Transverse colon (tissue), 4 donors: Measurements from ENCODE around the gene ARHGEF37. TPM values are rescaled to one million over a fixed set of nuclear protein-coding genes. Genes with fewer than 3 reads are reported as not detected.

Source experiments
- DNase-seq: peaks from one replicate; pipeline ENCODE4 v3.0.0-alpha.2; 2019
- H3K27ac ChIP-seq, 4 donors: fragments of 200-600 bp; sonication (generic); 2 replicates each; pipeline ENCODE4 v1.5.1; 2016 to 2018; ENCODE audit warnings: inconsistent platforms in 4 of 4
- H3K27me3 ChIP-seq: fragments of 200-600 bp; sonication (generic); 2 replicates; pipeline ENCODE4 v1.5.1; 2017; ENCODE audit warnings: inconsistent platforms
- H3K36me3 ChIP-seq, 4 donors: fragments of 200-600 bp; sonication (generic); 2 replicates each; pipeline ENCODE4 v1.5.1; 2017 to 2019; ENCODE audit warnings: inconsistent platforms in 4 of 4
- H3K4me1 ChIP-seq, 4 donors: fragments of 200-600 bp; sonication (generic); 2 replicates each; pipeline ENCODE4 v1.5.1; 2017 to 2020; ENCODE audit warnings: inconsistent platforms in 4 of 4
- H3K4me3 ChIP-seq, 4 donors: fragments of 200-600 bp; sonication (generic); 1 replicate in 1 of 4; 2 replicates in 3 of 4; pipeline versions ENCODE4 v1.5.1 to v1.6.1; 2017 to 2019; ENCODE audit warnings: inconsistent platforms in 4 of 4
- H3K9me3 ChIP-seq, 2 donors: fragments of 200-600 bp; sonication (generic); 2 replicates each; pipeline ENCODE4 v1.5.1; 2017 to 2019; ENCODE audit warnings: inconsistent platforms in 2 of 2
- EP300 ChIP-seq: sonication (generic); formaldehyde crosslinking; IDR thresholded peaks from one replicate; pipeline ENCODE4 v1.6.1; 2017; ENCODE audit warnings: antibody characterized with exemption, low read depth
- POLR2A ChIP-seq: fragments of 450-650 bp; IDR thresholded peaks from one replicate; pipeline ENCODE4 v1.6.1; 2016; ENCODE audit warnings: antibody characterized with exemption, mild to moderate bottlenecking, moderate library complexity
- POLR2AphosphoS5 ChIP-seq, 3 donors: sonication (generic); formaldehyde crosslinking; IDR thresholded peaks; one replicate each; pipeline ENCODE4 v1.6.1; 2016; ENCODE audit warnings: antibody characterized with exemption in 3 of 3
- WGBS, 2 donors: methylation state at CpG; one replicate each; pipeline ENCODE4 v1.1.5; 2018; ENCODE audit warnings: low coverage in 1 of 2; 5-methylcytosine and 5-hydroxymethylcytosine counted together
- in situ Hi-C, 4 donors: fragments of 200-750 bp; cut with MboI; loops; one replicate each; pipeline versions ENCODE4 v1.15.0 to v1.15.1; 2017; ENCODE audit warnings: low sequenced_read_pairs in 3 of 4, low pct_ligation_motif_present in 1 of 4, low pct_unique_long_range_greater_than_20kb in 1 of 4
- intact Hi-C: fragments of 100-400 bp; cut with DNase I; formaldehyde crosslinking; loops from one replicate; pipeline ENCODE4 v1.15.1; 2023; ENCODE audit warnings: low total_unique reads
- total RNA-seq, 4 donors: library from RNA; depleted of rRNA; stranded (reverse); fragments of >200 nt; gene quantifications; one replicate each; pipeline ENCODE4 v1.1.0, GENCODE V29; 2016
- TF ChIP-seq, protein P1 (sequence below), 5 experiments: fragments of 200-600 bp in 3 of 5; fragments of 450-650 bp in 2 of 5; sonication (generic) in 3 of 5; IDR thresholded peaks; 1 replicate in 2 of 5; 2 replicates in 3 of 5; pipeline ENCODE4 v1.5.1; 2016 to 2017; ENCODE audit warnings: antibody characterized with exemption in 5 of 5, inconsistent platforms in 3 of 5, mild to moderate bottlenecking in 2 of 5, moderate library complexity in 1 of 5

Gene ARHGEF37
- total RNA-seq, 4 donors from 2014 or later = 14.2 to 27.5 (median 21.7) TPM

DNA sequence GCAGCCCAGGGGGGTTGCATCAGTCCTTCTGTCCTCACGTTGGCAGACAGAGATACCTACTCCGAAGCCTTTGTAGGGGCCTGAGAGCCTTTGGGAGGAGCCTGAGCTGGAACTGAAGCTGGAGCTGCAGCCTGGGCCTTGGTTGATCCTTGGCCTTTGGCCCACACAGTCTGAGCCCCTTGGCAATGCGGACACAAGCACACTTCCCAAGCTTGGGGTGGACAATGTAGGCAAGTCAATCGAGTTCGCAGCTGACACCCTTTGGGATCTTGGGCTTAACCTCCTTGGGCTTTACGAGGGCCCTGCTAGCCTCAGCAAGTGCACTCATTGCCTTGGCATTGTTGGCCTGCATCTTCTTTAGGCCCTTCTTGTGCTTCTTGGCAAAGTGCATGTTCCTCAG is 36.0 kb upstream of the ARHGEF37 start:
- TF ChIP-seq POLR2A = no peak
- TF ChIP-seq POLR2AphosphoS5 (IDR thresholded peaks at IDR 0.05) = peak in 1 of 3 donors; percentile 21
- no peaks in the 10 kb centered on the region for H3K9me3 ChIP-seq
- no peak for DNase-seq
- intact Hi-C loops (no loop called here), in situ Hi-C loops (no loop called here)
- peak overlapping the region in 3 of 4 donors; percentile 35 to 99 (median 66) for H3K27ac ChIP-seq
- no peak overlapping the region for H3K4me3 ChIP-seq
- 86% methylated on average over 6 of the region's 6 CpGs; no CpG with 5 or more reads in 1 of the 2 donors for WGBS, 2 donors
- H3K36me3 ChIP-seq = peaks cover 0 to 20% (median 9%) of the 10 kb centered on the region in 4 donors
- H3K4me1 ChIP-seq = peaks cover 40 to 77% (median 65%) of the 10 kb centered on the region in 4 donors
- H3K27me3 ChIP-seq = no peaks in the 10 kb centered on the region

DNA sequence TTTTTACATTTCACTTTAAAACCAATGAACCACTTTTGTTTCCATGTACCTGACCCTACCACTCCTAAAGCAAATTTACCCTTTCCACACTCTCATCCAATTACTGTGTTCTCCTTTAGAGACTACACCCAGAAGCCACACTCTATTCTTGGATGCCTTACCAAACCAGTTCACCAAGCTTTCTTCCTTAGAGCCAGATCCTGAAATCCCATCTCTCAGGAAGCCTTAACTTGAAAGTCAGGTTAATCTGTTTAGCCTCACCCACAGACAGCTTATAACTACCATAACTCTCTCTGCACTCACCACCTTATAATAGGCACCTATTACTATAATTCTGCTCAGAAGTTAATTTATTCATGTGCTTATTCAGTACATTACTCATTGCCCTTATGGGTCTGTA is 34.3 kb upstream of the ARHGEF37 start:
- TF ChIP-seq POLR2A (no peak), POLR2AphosphoS5 (IDR thresholded peaks at IDR 0.05) (peak in 2 of 3 donors; percentile 51 to 52)
- TF ChIP-seq, protein P1, sequence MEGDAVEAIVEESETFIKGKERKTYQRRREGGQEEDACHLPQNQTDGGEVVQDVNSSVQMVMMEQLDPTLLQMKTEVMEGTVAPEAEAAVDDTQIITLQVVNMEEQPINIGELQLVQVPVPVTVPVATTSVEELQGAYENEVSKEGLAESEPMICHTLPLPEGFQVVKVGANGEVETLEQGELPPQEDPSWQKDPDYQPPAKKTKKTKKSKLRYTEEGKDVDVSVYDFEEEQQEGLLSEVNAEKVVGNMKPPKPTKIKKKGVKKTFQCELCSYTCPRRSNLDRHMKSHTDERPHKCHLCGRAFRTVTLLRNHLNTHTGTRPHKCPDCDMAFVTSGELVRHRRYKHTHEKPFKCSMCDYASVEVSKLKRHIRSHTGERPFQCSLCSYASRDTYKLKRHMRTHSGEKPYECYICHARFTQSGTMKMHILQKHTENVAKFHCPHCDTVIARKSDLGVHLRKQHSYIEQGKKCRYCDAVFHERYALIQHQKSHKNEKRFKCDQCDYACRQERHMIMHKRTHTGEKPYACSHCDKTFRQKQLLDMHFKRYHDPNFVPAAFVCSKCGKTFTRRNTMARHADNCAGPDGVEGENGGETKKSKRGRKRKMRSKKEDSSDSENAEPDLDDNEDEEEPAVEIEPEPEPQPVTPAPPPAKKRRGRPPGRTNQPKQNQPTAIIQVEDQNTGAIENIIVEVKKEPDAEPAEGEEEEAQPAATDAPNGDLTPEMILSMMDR (IDR thresholded peaks at IDR 0.05) = no peak
- Histone ChIP-seq H3K27ac (peak overlapping the region; percentile 66 to 99 (median 98)), H3K27me3 (no peaks in the 10 kb centered on the region), H3K4me3 (peak overlapping the region in 1 of 4 donors; percentile 76), H3K9me3 (no peaks in the 10 kb centered on the region), H3K36me3 (peaks cover 0 to 20% (median 9%) of the 10 kb centered on the region in 4 donors), H3K4me1 (peaks cover 41 to 70% (median 59%) of the 10 kb centered on the region in 4 donors)
- intact Hi-C loops (no loop called here), in situ Hi-C loops (no loop called here)
- no peak for DNase-seq

- H3K27me3 ChIP-seq = no peaks in the 10 kb centered on the region
- H3K27ac ChIP-seq = peak overlapping the region; percentile 98 to 99 (median 98)
- DNase-seq = peak; percentile 58
- no peaks in the 10 kb centered on the region for H3K9me3 ChIP-seq
- TF ChIP-seq EP300 (no peak), POLR2AphosphoS5 (IDR thresholded peaks at IDR 0.05) (peak in 2 of 3 donors; percentile 6 to 32), POLR2A (peak; percentile 31)
- TF ChIP-seq, protein P1 (IDR thresholded peaks at IDR 0.05) = no peak
- 0% methylated on average over 8 to 25 of the region's 25 CpGs for WGBS, 2 donors
- peaks cover 0 to 20% (median 9%) of the 10 kb centered on the region in 4 donors for H3K36me3 ChIP-seq
- intact Hi-C loops (no loop called here), in situ Hi-C loops (loop anchor here in 3 of 4 donors (5.0 to 25.0 kb wide), 3 partner anchors 112 to 212 kb away; partner anchors contain the start of genes GRPEL2 (in 1 of the 3) and IL17B (in 1 of the 3))
- H3K4me1 ChIP-seq = peaks cover 37 to 57% (median 44%) of the 10 kb centered on the region in 4 donors
- H3K4me3 ChIP-seq = peak overlapping the region; percentile 75 to 84 (median 80)
These were observed 31.6 kb upstream of the ARHGEF37 start for GRCh38 chr5:149549461-149550267.

GRCh38 chr5:149550268-149550583 is 31.1 kb upstream of the ARHGEF37 start:
- H3K9me3 ChIP-seq = no peaks in the 10 kb centered on the region
- H3K27me3 ChIP-seq = no peaks in the 10 kb centered on the region
- peak overlapping the region; percentile 75 to 84 (median 80) for H3K4me3 ChIP-seq
- DNase-seq = no peak
- no peak for TF ChIP-seq POLR2AphosphoS5 (IDR thresholded peaks at IDR 0.05)
- no peak for TF ChIP-seq EP300
- TF ChIP-seq, protein P1 (IDR thresholded peaks at IDR 0.05) = no peak
- no peak for TF ChIP-seq POLR2A
- H3K36me3 ChIP-seq = peaks cover 0 to 18% (median 7%) of the 10 kb centered on the region in 4 donors
- 0 to 3% methylated on average over 10 to 12 of the region's 12 CpGs for WGBS, 2 donors
- intact Hi-C loops (no loop called here), in situ Hi-C loops (loop anchor here in 3 of 4 donors (5.0 to 25.0 kb wide), 3 partner anchors 113 to 213 kb away; partner anchors contain the start of genes GRPEL2 (in 1 of the 3) and IL17B (in 1 of the 3))
- peak overlapping the region; percentile 98 to 99 (median 98) for H3K27ac ChIP-seq
- H3K4me1 ChIP-seq = peaks cover 33 to 51% (median 40%) of the 10 kb centered on the region in 4 donors
